ENCODE results near the gene TBCE.

Gene TBCE

GRCh38 chr1:235491644-235492043 is 124.4 kb downstream of the TBCE start:
- no peak overlapping the region for H4K12ac ChIP-seq (ENCODE audit: low read depth, low read length)
- 100% methylated on average over 1 of the region's 3 CpGs for WGBS (ENCODE audit: extremely low coverage, insufficient coverage, insufficient read length)
- no peaks in the 10 kb centered on the region for H3K79me1 ChIP-seq (ENCODE audit: low read length)
- no peak overlapping the region for H4K8ac ChIP-seq (ENCODE audit: low read depth, low read length)
- no peak overlapping the region for H3K4me3 ChIP-seq (ENCODE audit: low read depth, low read length)
- no peak overlapping the region for H3K4me2 ChIP-seq (ENCODE audit: low read length)
- H2AFZ ChIP-seq (ENCODE audit: insufficient read depth, low read length, poor library complexity) = no peak overlapping the region
- no peak overlapping the region for H3K9ac ChIP-seq (ENCODE audit: low read length)
- peaks cover 2% of the 10 kb centered on the region for H3K9me3 ChIP-seq (ENCODE audit: insufficient read depth, low read depth, low read length)
- no peak overlapping the region for H2BK120ac ChIP-seq (ENCODE audit: insufficient read depth, low read length, poor library complexity)
- no peak overlapping the region for H2BK5ac ChIP-seq (ENCODE audit: low read depth, low read length, poor library complexity)
- H3K4me1 ChIP-seq (ENCODE audit: control insufficient read depth in 1 of 2, insufficient read depth in 2 of 2, low read length in 2 of 2) = no peaks in the 10 kb centered on the region
- H3K14ac ChIP-seq (ENCODE audit: low read length) = no peak overlapping the region
- H3K4ac ChIP-seq (ENCODE audit: low read depth, low read length) = no peak overlapping the region
- no peaks in the 10 kb centered on the region for H3K79me2 ChIP-seq (ENCODE audit: control insufficient read depth, insufficient read depth, low read length, poor library complexity)
- H3K36me3 ChIP-seq (ENCODE audit: control insufficient read depth in 1 of 2, insufficient read depth in 2 of 2, low read length in 2 of 2) = peaks cover 8 to 12% of the 10 kb centered on the region in 2 experiments
- no peak for DNase-seq
- H2BK12ac ChIP-seq (ENCODE audit: low read length) = no peak overlapping the region
- H4K91ac ChIP-seq (ENCODE audit: low read depth, low read length) = no peak overlapping the region
- H3K23ac ChIP-seq (ENCODE audit: low read length) = no peak overlapping the region
- H3K27me3 ChIP-seq (ENCODE audit: insufficient read depth, low read length) = no peaks in the 10 kb centered on the region
- no peak overlapping the region for H3K18ac ChIP-seq (ENCODE audit: low read length)
- H2AK5ac ChIP-seq (ENCODE audit: low read length) = no peak overlapping the region
- H3K27ac ChIP-seq (ENCODE audit: low read depth, low read length) = no peak overlapping the region

- peaks cover 2% of the 10 kb centered on the region for H3K9me3 ChIP-seq (ENCODE audit: insufficient read depth, low read depth, low read length)
- no peak overlapping the region for H4K8ac ChIP-seq (ENCODE audit: low read depth, low read length)
- H4K91ac ChIP-seq (ENCODE audit: low read depth, low read length) = no peak overlapping the region
- H3K79me1 ChIP-seq (ENCODE audit: low read length) = no peaks in the 10 kb centered on the region
- no peak overlapping the region for H3K4me3 ChIP-seq (ENCODE audit: low read depth, low read length)
- H2BK5ac ChIP-seq (ENCODE audit: low read depth, low read length, poor library complexity) = no peak overlapping the region
- H2AFZ ChIP-seq (ENCODE audit: insufficient read depth, low read length, poor library complexity) = no peak overlapping the region
- no peak overlapping the region for H3K14ac ChIP-seq (ENCODE audit: low read length)
- DNase-seq = no peak
- no peak overlapping the region for H4K12ac ChIP-seq (ENCODE audit: low read depth, low read length)
- no peak overlapping the region for H3K27ac ChIP-seq (ENCODE audit: low read depth, low read length)
- H3K18ac ChIP-seq (ENCODE audit: low read length) = no peak overlapping the region
- H3K27me3 ChIP-seq (ENCODE audit: insufficient read depth, low read length) = no peaks in the 10 kb centered on the region
- no peak overlapping the region for H2BK120ac ChIP-seq (ENCODE audit: insufficient read depth, low read length, poor library complexity)
- no peak overlapping the region for H3K23ac ChIP-seq (ENCODE audit: low read length)
- H3K4me1 ChIP-seq (ENCODE audit: control insufficient read depth in 1 of 2, insufficient read depth in 2 of 2, low read length in 2 of 2) = no peaks in the 10 kb centered on the region
- H3K4ac ChIP-seq (ENCODE audit: low read depth, low read length) = no peak overlapping the region
- no peak overlapping the region for H2AK5ac ChIP-seq (ENCODE audit: low read length)
- H2BK12ac ChIP-seq (ENCODE audit: low read length) = no peak overlapping the region
- WGBS (ENCODE audit: extremely low coverage, insufficient coverage, insufficient read length) = no CpG with 5 or more reads among the region's 9 CpGs
- H3K9ac ChIP-seq (ENCODE audit: low read length) = no peak overlapping the region
- H3K79me2 ChIP-seq (ENCODE audit: control insufficient read depth, insufficient read depth, low read length, poor library complexity) = peaks cover 3% of the 10 kb centered on the region
- H3K36me3 ChIP-seq (ENCODE audit: control insufficient read depth in 1 of 2, insufficient read depth in 2 of 2, low read length in 2 of 2) = peaks cover 6 to 8% of the 10 kb centered on the region in 2 experiments
- no peak overlapping the region for H3K4me2 ChIP-seq (ENCODE audit: low read length)
Measured at GRCh38 chr1:235494531-235494930, 127.3 kb downstream of the TBCE start.

- Histone ChIP-seq H4K91ac (ENCODE audit: low read depth, low read length) (no peak overlapping the region), H3K79me1 (ENCODE audit: low read length) (no peaks in the 10 kb centered on the region), H2BK12ac (ENCODE audit: low read length) (no peak overlapping the region), H3K18ac (ENCODE audit: low read length) (no peak overlapping the region), H3K27me3 (ENCODE audit: insufficient read depth, low read length) (no peaks in the 10 kb centered on the region), H2BK5ac (ENCODE audit: low read depth, low read length, poor library complexity) (no peak overlapping the region), H3K79me2 (ENCODE audit: control insufficient read depth, insufficient read depth, low read length, poor library complexity) (peaks cover 3% of the 10 kb centered on the region), H3K4me2 (ENCODE audit: low read length) (no peak overlapping the region), H3K4ac (ENCODE audit: low read depth, low read length) (no peak overlapping the region), H2AFZ (ENCODE audit: insufficient read depth, low read length, poor library complexity) (no peak overlapping the region), H3K36me3 (ENCODE audit: control insufficient read depth in 1 of 2, insufficient read depth in 2 of 2, low read length in 2 of 2) (peaks cover 6 to 8% of the 10 kb centered on the region in 2 experiments), H3K9me3 (ENCODE audit: insufficient read depth, low read depth, low read length) (peaks cover 2% of the 10 kb centered on the region), H3K14ac (ENCODE audit: low read length) (no peak overlapping the region), H4K12ac (ENCODE audit: low read depth, low read length) (no peak overlapping the region), H2AK5ac (ENCODE audit: low read length) (no peak overlapping the region), H3K27ac (ENCODE audit: low read depth, low read length) (no peak overlapping the region), H3K9ac (ENCODE audit: low read length) (no peak overlapping the region), H4K8ac (ENCODE audit: low read depth, low read length) (no peak overlapping the region), H3K4me1 (ENCODE audit: control insufficient read depth in 1 of 2, insufficient read depth in 2 of 2, low read length in 2 of 2) (no peaks in the 10 kb centered on the region), H3K4me3 (ENCODE audit: low read depth, low read length) (no peak overlapping the region), H3K23ac (ENCODE audit: low read length) (no peak overlapping the region), H2BK120ac (ENCODE audit: insufficient read depth, low read length, poor library complexity) (no peak overlapping the region)
- WGBS (ENCODE audit: extremely low coverage, insufficient coverage, insufficient read length) = no CpG with 5 or more reads among the region's 5 CpGs
- DNase-seq = no peak
Measured at GRCh38 chr1:235495030-235495429, 127.8 kb downstream of the TBCE start.

GRCh38 chr1:235495551-235495950 is 128.3 kb downstream of the TBCE start:
- Histone ChIP-seq H4K91ac (ENCODE audit: low read depth, low read length) (no peak overlapping the region), H3K4me2 (ENCODE audit: low read length) (no peak overlapping the region), H4K8ac (ENCODE audit: low read depth, low read length) (no peak overlapping the region), H3K27ac (ENCODE audit: low read depth, low read length) (no peak overlapping the region), H3K14ac (ENCODE audit: low read length) (no peak overlapping the region), H3K36me3 (ENCODE audit: control insufficient read depth in 1 of 2, insufficient read depth in 2 of 2, low read length in 2 of 2) (peaks cover 6 to 8% of the 10 kb centered on the region in 2 experiments), H2BK120ac (ENCODE audit: insufficient read depth, low read length, poor library complexity) (no peak overlapping the region), H3K79me1 (ENCODE audit: low read length) (no peaks in the 10 kb centered on the region), H3K4ac (ENCODE audit: low read depth, low read length) (no peak overlapping the region), H4K12ac (ENCODE audit: low read depth, low read length) (no peak overlapping the region), H2AFZ (ENCODE audit: insufficient read depth, low read length, poor library complexity) (no peak overlapping the region), H3K23ac (ENCODE audit: low read length) (no peak overlapping the region), H3K4me1 (ENCODE audit: control insufficient read depth in 1 of 2, insufficient read depth in 2 of 2, low read length in 2 of 2) (no peaks in the 10 kb centered on the region), H3K27me3 (ENCODE audit: insufficient read depth, low read length) (no peaks in the 10 kb centered on the region), H3K4me3 (ENCODE audit: low read depth, low read length) (no peak overlapping the region), H2BK12ac (ENCODE audit: low read length) (no peak overlapping the region), H3K18ac (ENCODE audit: low read length) (no peak overlapping the region), H3K79me2 (ENCODE audit: control insufficient read depth, insufficient read depth, low read length, poor library complexity) (peaks cover 4% of the 10 kb centered on the region), H3K9ac (ENCODE audit: low read length) (no peak overlapping the region), H3K9me3 (ENCODE audit: insufficient read depth, low read depth, low read length) (peaks cover 2% of the 10 kb centered on the region), H2AK5ac (ENCODE audit: low read length) (no peak overlapping the region), H2BK5ac (ENCODE audit: low read depth, low read length, poor library complexity) (no peak overlapping the region)
- no peak for DNase-seq
- WGBS (ENCODE audit: extremely low coverage, insufficient coverage, insufficient read length) = no CpG with 5 or more reads among the region's 2 CpGs
